ENCODE data around the gene S100PBP. TPM values are rescaled to one million over a fixed set of nuclear protein-coding genes. Genes with fewer than 3 reads are reported as not detected.
A peak's percentile ranks its signal among the peaks of the same experiment; 100 is the strongest.

S100PBP gene
- total and polyA plus RNA-seq, 2 of the 13 experiments (the other 11 are each of a cell fraction or from before 2014, with no cell fraction given): 20.4 to 26.1 TPM

DNA sequence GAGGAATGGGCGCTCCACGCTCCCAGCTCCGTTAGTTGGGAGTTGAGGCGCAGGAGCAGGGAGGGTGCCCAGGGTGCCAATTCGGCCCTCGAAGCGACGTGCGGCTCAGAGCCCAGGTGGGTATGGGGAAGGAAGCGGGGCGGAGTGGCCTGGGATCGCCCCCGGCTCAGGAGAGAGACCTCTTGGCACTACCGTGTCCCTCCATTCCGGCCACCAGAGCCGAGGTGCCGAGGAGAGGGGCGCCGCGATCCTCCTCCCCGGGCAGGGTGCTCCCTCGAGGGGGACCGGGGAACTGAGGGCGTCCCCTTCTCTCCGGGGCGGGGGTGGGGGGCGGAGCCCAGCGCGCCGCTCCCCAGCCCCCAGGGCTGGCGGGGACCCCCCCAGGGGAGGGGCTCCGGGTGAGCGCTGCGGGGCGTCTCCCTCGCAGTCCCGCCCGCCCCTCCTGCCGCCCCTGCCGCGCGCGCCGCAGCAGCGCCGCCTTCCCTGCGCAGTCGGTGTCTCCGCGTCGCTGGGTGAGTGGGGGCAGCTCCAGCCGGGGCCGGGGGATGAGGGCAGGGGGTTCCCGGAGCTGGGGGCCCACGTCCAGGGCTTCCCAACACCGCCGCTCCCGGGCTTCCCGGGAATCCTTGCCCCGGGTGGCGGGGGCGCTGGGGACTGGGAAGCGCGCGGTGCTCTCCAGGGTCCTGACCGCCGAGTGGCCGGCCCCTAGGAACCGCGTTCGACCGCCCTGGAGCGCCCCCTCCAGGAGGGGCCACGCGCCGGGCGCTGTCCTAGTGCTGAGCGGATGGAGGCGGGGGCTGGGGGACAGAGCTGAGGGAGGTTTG is 68.8 kb downstream of the S100PBP start, which contains the start of gene HPCA (continued):
- TF ChIP-seq ZNF33A (CRISPR knock-in tag; IDR thresholded peaks at IDR 0.05; ENCODE audit: borderline replicate concordance) (peak; percentile 85; the same call in 1 of the 2 replicates), SP4 (CRISPR knock-in tag; IDR thresholded peaks at IDR 0.05) (peak; percentile 81), ZNF547 (CRISPR knock-in tag; IDR thresholded peaks at IDR 0.05) (peak; percentile 98), ARID4A (CRISPR knock-in tag; IDR thresholded peaks at IDR 0.05; ENCODE audit: borderline replicate concordance) (peak; percentile 93), GABPB1 (CRISPR knock-in tag; IDR thresholded peaks at IDR 0.05) (peak; percentile 76), JUN (CRISPR knock-in tag; IDR thresholded peaks at IDR 0.05) (peak; percentile 76; the same call in 1 of the 2 replicates), TCF7L2 (IDR thresholded peaks at IDR 0.05; ENCODE audit: low read depth, low read length) (no peak), ZNF597 (CRISPR knock-in tag; IDR thresholded peaks at IDR 0.05) (no peak), AGO2 (optimal IDR thresholded peaks at IDR 0.05; ENCODE audit: low read depth, low read length) (no peak), NFE2 (CRISPR knock-in tag; IDR thresholded peaks at IDR 0.05) (no peak), ZNF446 (CRISPR knock-in tag; IDR thresholded peaks at IDR 0.05) (peak; percentile 98), ZBTB20 (CRISPR knock-in tag; IDR thresholded peaks at IDR 0.05; ENCODE audit: borderline replicate concordance, low read depth) (peak; percentile 95; the same call in 1 of the 2 replicates), ZFP1 (CRISPR knock-in tag; IDR thresholded peaks at IDR 0.05) (peak; percentile 68; the same call in 1 of the 2 replicates), ZNF121 (CRISPR knock-in tag; IDR thresholded peaks at IDR 0.05) (peak; percentile 63; the same call in 1 of the 2 replicates), HNRNPLL (IDR thresholded peaks at IDR 0.05; ENCODE audit: low read depth, low read length, poor library complexity, severe bottlenecking) (peak; percentile 32)
- TF ChIP-seq, protein P1, sequence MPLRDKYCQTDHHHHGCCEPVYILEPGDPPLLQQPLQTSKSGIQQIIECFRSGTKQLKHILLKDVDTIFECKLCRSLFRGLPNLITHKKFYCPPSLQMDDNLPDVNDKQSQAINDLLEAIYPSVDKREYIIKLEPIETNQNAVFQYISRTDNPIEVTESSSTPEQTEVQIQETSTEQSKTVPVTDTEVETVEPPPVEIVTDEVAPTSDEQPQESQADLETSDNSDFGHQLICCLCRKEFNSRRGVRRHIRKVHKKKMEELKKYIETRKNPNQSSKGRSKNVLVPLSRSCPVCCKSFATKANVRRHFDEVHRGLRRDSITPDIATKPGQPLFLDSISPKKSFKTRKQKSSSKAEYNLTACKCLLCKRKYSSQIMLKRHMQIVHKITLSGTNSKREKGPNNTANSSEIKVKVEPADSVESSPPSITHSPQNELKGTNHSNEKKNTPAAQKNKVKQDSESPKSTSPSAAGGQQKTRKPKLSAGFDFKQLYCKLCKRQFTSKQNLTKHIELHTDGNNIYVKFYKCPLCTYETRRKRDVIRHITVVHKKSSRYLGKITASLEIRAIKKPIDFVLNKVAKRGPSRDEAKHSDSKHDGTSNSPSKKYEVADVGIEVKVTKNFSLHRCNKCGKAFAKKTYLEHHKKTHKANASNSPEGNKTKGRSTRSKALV (CRISPR knock-in tag; IDR thresholded peaks at IDR 0.05): peak; percentile 94
- TF ChIP-seq, protein P2, sequence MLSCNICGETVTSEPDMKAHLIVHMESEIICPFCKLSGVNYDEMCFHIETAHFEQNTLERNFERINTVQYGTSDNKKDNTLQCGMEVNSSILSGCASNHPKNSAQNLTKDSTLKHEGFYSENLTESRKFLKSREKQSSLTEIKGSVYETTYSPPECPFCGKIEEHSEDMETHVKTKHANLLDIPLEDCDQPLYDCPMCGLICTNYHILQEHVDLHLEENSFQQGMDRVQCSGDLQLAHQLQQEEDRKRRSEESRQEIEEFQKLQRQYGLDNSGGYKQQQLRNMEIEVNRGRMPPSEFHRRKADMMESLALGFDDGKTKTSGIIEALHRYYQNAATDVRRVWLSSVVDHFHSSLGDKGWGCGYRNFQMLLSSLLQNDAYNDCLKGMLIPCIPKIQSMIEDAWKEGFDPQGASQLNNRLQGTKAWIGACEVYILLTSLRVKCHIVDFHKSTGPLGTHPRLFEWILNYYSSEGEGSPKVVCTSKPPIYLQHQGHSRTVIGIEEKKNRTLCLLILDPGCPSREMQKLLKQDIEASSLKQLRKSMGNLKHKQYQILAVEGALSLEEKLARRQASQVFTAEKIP (CRISPR knock-in tag; IDR thresholded peaks at IDR 0.05; ENCODE audit: borderline replicate concordance): no peak
- TF ChIP-seq, protein P3, sequence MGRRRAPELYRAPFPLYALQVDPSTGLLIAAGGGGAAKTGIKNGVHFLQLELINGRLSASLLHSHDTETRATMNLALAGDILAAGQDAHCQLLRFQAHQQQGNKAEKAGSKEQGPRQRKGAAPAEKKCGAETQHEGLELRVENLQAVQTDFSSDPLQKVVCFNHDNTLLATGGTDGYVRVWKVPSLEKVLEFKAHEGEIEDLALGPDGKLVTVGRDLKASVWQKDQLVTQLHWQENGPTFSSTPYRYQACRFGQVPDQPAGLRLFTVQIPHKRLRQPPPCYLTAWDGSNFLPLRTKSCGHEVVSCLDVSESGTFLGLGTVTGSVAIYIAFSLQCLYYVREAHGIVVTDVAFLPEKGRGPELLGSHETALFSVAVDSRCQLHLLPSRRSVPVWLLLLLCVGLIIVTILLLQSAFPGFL (CRISPR knock-in tag; IDR thresholded peaks at IDR 0.05): 0 out of 2 replicates have a peak, but pooled peaks have one; percentile 81
